HG03095 (cell line): ENCODE results near the gene RAD51B.

ENCODE experiments used
- ATAC-seq: cut with Tn5 transposase; IDR thresholded peaks from one replicate; pipeline ENCODE4 v1.9.1; 2021; ENCODE audit warnings: moderate library complexity; ENCODE audit not compliant: unreplicated experiment

The RAD51B gene

GRCh38 chr14:68682166-68683103 lies 862.9 kb downstream of the RAD51B start:
- ATAC-seq, result no peak

- ATAC-seq, result no peak
Observed at GRCh38 chr14:68683326-68683725, 863.7 kb downstream of the RAD51B start.

- ATAC-seq, result no peak
Observed at GRCh38 chr14:68684466-68685418, 865.2 kb downstream of the RAD51B start.

- peak; percentile 72 for ATAC-seq
Observed at GRCh38 chr14:68685419-68686204, 866.0 kb downstream of the RAD51B start.

GRCh38 chr14:68686205-68686465 lies 866.6 kb downstream of the RAD51B start:
- ATAC-seq, result no peak

GRCh38 chr14:68686724-68687123 lies 867.1 kb downstream of the RAD51B start:
- no peak for ATAC-seq

- no peak for ATAC-seq
Observed at GRCh38 chr14:68687746-68688145, 868.2 kb downstream of the RAD51B start.

GRCh38 chr14:68688872-68689371 lies 869.3 kb downstream of the RAD51B start:
- ATAC-seq, result no peak

GRCh38 chr14:68689511-68689910 lies 869.9 kb downstream of the RAD51B start:
- no peak for ATAC-seq

GRCh38 chr14:68690089-68690958 lies 870.7 kb downstream of the RAD51B start:
- ATAC-seq, result no peak

- no peak for ATAC-seq
Observed at GRCh38 chr14:68691031-68691791, 871.6 kb downstream of the RAD51B start.

GRCh38 chr14:68691792-68692118 lies 872.2 kb downstream of the RAD51B start:
- no peak for ATAC-seq

GRCh38 chr14:68692216-68692615 lies 872.6 kb downstream of the RAD51B start:
- no peak for ATAC-seq

GRCh38 chr14:68692916-68693771 lies 873.6 kb downstream of the RAD51B start:
- ATAC-seq, result no peak

- no peak for ATAC-seq
Observed at GRCh38 chr14:68693926-68694325, 874.3 kb downstream of the RAD51B start.

- ATAC-seq, result no peak
Observed at GRCh38 chr14:68694516-68695235, 875.1 kb downstream of the RAD51B start.

GRCh38 chr14:68695326-68695768 lies 875.8 kb downstream of the RAD51B start:
- peak; percentile 89 for ATAC-seq

- ATAC-seq, result no peak
Observed at GRCh38 chr14:68695856-68696255, 876.3 kb downstream of the RAD51B start.
